GM12874 (cell line): Measurements from ENCODE around the gene MCM7.

Source experiments
- CTCF ChIP-seq: IDR thresholded peaks from 2 replicates; pipeline ENCODE4 v1.5.1; 2011; ENCODE audit warnings: low read depth, mild to moderate bottlenecking, control low read depth, low read length, moderate library complexity; ENCODE audit not compliant: insufficient read depth

The MCM7 gene

GRCh38 chr7:100082978-100083377 lies 18.2 kb downstream of the MCM7 start:
- TF ChIP-seq CTCF, result no peak

- peak; percentile 94 for TF ChIP-seq CTCF
These were observed 19.6 kb downstream of the MCM7 start, which contains the start of gene ZNF3 for GRCh38 chr7:100081535-100082102. Gene ZNF3, minus strand, starts transcription at chr7:100081723. Its CDS starts 4,366 bp downstream, at chr7:100077357.

GRCh38 chr7:100080907-100081534 lies 20.2 kb downstream of the MCM7 start:
- no peak for TF ChIP-seq CTCF

GRCh38 chr7:100079024-100079560 lies 22.1 kb downstream of the MCM7 start:
- TF ChIP-seq CTCF, result no peak

- no peak for TF ChIP-seq CTCF
These were observed 24.0 kb downstream of the MCM7 start for GRCh38 chr7:100077205-100077604.

GRCh38 chr7:100075418-100075817 lies 25.8 kb downstream of the MCM7 start:
- no peak for TF ChIP-seq CTCF

- TF ChIP-seq CTCF, result no peak
These were observed 26.4 kb downstream of the MCM7 start for GRCh38 chr7:100074841-100075240.
